Gastrocnemius medialis (tissue), 4 donors: ENCODE data around the gene GAS6. TPM values are rescaled to one million over a fixed set of nuclear protein-coding genes. Genes with fewer than 3 reads are reported as not detected.

ENCODE experiments used
- ATAC-seq, 2 donors: fragments of 150-250 bp; one replicate each; pipeline ENCODE4 v1.9.1; 2016
- DNase-seq, 2 donors: peaks; one replicate each; pipeline ENCODE4 v3.0.0-alpha.2; 2019
- H3K27ac ChIP-seq, 4 donors: fragments of 200-600 bp; sonication (generic); 1 replicate in 1 of 4; 2 replicates in 3 of 4; pipeline ENCODE4 v1.5.1; 2016 to 2018; ENCODE audit warnings: mild to moderate bottlenecking in 2 of 4, moderate library complexity in 1 of 4
- H3K27me3 ChIP-seq, 3 donors: fragments of 200-600 bp; sonication (generic) in 2 of 3; 1 replicate in 1 of 3; 2 replicates in 2 of 3; pipeline versions ENCODE4 v1.5.1 to v1.6.0; 2016 to 2019; ENCODE audit warnings: mild to moderate bottlenecking in 1 of 3, moderate library complexity in 1 of 3
- H3K36me3 ChIP-seq, 2 donors: fragments of 200-600 bp; sonication (generic) in 1 of 2; one replicate each; pipeline ENCODE4 v1.5.1; 2017 to 2018
- H3K4me1 ChIP-seq, 2 donors: fragments of 200-600 bp; sonication (generic) in 1 of 2; one replicate each; pipeline ENCODE4 v1.5.1; 2016 to 2017; ENCODE audit warnings: mild to moderate bottlenecking in 2 of 2
- H3K4me3 ChIP-seq, 4 donors: fragments of 200-600 bp; sonication (generic) in 3 of 4; 1 replicate in 1 of 4; 2 replicates in 3 of 4; pipeline ENCODE4 v1.5.1; 2016 to 2019; ENCODE audit warnings: mild to moderate bottlenecking in 2 of 4
- H3K9me3 ChIP-seq, 3 donors: fragments of 200-600 bp; sonication (generic) in 2 of 3; 1 replicate in 1 of 3; 2 replicates in 2 of 3; pipeline ENCODE4 v1.5.1; 2016 to 2019
- POLR2A ChIP-seq, 2 donors: fragments of 450-650 bp; IDR thresholded peaks; one replicate each; pipeline ENCODE4 v1.6.1; 2017; ENCODE audit warnings: antibody characterized with exemption in 2 of 2, mild to moderate bottlenecking in 2 of 2, moderate library complexity in 2 of 2
- in situ Hi-C, 4 donors: fragments of 200-750 bp; cut with MboI; loops; one replicate each; pipeline versions ENCODE4 v1.15.0 to v1.8.0; 2017; ENCODE audit warnings: low sequenced_read_pairs in 4 of 4
- intact Hi-C: fragments of 100-400 bp; cut with DNase I; formaldehyde crosslinking; loops from one replicate; pipeline ENCODE4 v1.15.1; 2023; ENCODE audit warnings: low total_unique reads
- total RNA-seq, 4 donors: library from RNA; depleted of rRNA; stranded (reverse); fragments of >200 nt; gene quantifications; one replicate each; pipeline versions ENCODE4 v1.1.0 to v1.2.3, GENCODE V29; 2016
- TF ChIP-seq, protein P1 (sequence below), 5 experiments: fragments of 450-650 bp in 3 of 5; fragments of 200-600 bp in 2 of 5; sonication (generic) in 2 of 5; IDR thresholded peaks in 4 of 5; conservative IDR thresholded peaks in 1 of 5; 1 replicate in 4 of 5; 2 replicates in 1 of 5; pipeline ENCODE4 v1.5.1; 2016 to 2019; ENCODE audit warnings: antibody characterized with exemption in 5 of 5, mild to moderate bottlenecking in 3 of 5, moderate library complexity in 3 of 5

GAS6 gene
- total RNA-seq, 4 donors from 2014 or later = 68.6 to 122 (median 86.3) TPM

DNA sequence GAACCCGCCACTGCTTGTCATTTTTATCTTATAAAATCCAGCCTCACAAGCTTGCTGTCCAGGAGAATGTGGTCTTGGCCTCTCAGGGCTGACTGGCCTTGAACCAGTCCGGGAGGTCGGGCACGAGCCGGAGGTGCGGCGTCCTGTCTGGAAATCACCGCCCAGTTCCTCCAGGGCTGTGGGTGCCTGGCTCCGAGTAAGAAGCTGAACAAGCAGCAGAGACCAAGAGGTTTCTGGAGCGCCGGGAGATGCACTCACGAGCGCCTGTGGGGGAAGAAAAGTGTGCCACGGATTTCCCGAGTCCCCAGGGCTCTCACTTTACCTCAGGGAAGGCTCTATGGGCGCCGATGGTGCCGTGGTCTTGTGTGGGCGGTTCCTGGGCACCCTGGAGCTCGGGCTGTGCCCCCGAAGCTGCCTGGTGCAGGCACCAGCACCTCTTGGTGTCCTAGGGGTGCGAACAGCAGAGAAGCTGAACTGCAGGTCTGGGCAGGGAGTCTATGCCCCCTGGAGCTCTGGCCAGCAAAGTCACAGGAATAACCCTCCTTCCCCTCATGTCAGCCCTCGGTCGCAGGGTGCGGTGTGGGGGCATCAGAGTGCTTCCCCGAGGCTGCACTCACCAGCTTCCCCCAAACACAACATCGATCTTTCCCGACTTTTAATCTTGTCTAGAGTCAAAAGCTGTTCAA is 50.0 kb downstream of the GAS6 start:
- no peak for ATAC-seq

DNA sequence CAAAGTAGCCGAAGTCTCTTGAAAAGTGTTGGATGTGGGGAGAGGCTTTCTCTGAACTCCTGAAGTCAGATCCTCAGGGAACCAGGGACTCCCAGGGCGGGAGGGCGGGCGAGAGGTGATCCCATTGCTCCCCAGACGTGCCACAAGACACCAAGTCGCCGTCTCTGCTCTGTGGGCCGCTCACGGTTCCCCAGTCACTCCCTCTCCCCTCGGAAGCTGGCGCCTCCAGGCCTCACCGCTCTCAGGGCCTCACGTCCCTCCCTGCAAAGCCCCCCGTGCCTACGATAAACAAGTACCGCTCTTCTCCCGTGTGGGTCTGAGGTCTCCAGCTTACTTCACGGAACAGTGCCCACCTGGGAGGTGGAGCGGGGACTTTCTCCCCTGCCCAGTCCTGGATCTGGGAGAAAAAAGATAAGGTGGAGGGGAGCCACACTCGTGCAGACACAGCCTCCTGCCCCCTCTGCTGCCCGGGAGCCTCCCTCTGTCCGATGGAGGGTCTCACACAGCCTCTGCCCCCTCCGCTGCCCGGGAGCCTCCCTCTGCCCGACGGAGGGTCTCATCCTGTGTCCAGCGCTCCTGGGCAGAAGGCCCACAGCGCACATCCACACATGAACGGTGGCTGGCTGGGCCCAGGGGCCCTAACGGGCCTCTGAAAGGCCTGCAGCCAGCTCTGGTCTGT is 50.7 kb downstream of the GAS6 start:
- Histone ChIP-seq H3K4me1 (peaks cover 4 to 15% of the 10 kb centered on the region in 2 donors), H3K27ac (no peak overlapping the region), H3K9me3 (peaks cover 0 to 4% (median 0%) of the 10 kb centered on the region in 3 donors), H3K36me3 (no peaks in the 10 kb centered on the region), H3K27me3 (no peaks in the 10 kb centered on the region), H3K4me3 (no peak overlapping the region)
- intact Hi-C loops = no loop called here
- in situ Hi-C loops = no loop called here
- no peak for DNase-seq
- TF ChIP-seq POLR2A (IDR thresholded peaks at IDR 0.05) = no peak
- TF ChIP-seq, protein P1, sequence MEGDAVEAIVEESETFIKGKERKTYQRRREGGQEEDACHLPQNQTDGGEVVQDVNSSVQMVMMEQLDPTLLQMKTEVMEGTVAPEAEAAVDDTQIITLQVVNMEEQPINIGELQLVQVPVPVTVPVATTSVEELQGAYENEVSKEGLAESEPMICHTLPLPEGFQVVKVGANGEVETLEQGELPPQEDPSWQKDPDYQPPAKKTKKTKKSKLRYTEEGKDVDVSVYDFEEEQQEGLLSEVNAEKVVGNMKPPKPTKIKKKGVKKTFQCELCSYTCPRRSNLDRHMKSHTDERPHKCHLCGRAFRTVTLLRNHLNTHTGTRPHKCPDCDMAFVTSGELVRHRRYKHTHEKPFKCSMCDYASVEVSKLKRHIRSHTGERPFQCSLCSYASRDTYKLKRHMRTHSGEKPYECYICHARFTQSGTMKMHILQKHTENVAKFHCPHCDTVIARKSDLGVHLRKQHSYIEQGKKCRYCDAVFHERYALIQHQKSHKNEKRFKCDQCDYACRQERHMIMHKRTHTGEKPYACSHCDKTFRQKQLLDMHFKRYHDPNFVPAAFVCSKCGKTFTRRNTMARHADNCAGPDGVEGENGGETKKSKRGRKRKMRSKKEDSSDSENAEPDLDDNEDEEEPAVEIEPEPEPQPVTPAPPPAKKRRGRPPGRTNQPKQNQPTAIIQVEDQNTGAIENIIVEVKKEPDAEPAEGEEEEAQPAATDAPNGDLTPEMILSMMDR (IDR thresholded peaks at IDR 0.05 in 4 of 5, conservative IDR thresholded peaks at IDR 0.05 in 1 of 5) = no peak
- ATAC-seq = no peak

More for the DNA sequence above, 50.0 kb downstream of the GAS6 start:
- H3K27me3 ChIP-seq = no peaks in the 10 kb centered on the region
- no peak overlapping the region for H3K27ac ChIP-seq
- H3K36me3 ChIP-seq = no peaks in the 10 kb centered on the region
- H3K4me1 ChIP-seq = peaks cover 6 to 15% of the 10 kb centered on the region in 2 donors
- intact Hi-C loops (no loop called here), in situ Hi-C loops (no loop called here)
- TF ChIP-seq POLR2A (IDR thresholded peaks at IDR 0.05) = no peak
- TF ChIP-seq, protein P1 (IDR thresholded peaks at IDR 0.05 in 4 of 5, conservative IDR thresholded peaks at IDR 0.05 in 1 of 5) = no peak
- H3K9me3 ChIP-seq = no peaks in the 10 kb centered on the region
- no peak overlapping the region for H3K4me3 ChIP-seq
- DNase-seq = no peak

DNA sequence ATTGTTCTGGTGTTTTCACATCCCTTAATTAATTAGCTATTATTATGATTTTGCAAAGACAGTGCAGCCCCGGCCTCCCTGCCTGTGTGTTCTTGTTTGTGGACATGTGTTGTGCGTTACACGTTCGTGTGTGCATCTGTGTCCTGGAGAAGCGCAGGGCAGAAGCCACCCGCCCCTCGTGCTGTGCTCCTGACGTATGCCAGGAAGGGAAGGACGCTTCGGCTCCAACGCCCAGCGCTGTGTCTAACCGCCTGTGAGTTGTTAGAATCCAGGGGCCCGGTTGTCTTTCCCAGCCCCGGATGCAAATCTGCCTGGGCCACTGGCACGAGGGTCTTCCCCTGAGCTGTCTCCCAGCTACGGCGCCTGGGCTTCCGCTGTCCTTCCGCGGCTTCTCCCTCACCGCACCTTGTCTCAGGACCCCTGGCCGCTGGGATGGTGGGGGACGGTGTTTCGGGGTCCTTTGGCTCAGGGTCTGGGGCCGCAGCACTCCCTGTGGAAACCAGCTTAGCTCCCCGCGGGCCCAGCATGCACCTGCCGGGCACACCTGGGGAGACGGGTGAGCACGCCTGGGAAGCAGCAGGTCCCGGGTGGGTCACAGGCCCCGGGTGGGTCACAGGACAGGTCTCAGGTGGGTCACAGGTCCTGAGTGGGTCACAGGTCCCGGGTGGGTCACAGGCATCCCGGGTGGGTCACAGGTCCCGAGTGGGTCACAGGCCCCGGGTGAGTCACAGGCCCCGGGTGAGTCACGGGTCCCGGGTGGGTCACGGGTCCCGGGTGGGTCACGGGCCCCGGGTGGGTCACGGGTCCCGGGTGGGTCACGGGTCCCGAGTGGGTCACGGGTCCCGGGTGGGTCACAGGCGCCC is 51.5 kb downstream of the GAS6 start:
- in situ Hi-C loops (no loop called here), intact Hi-C loops (no loop called here)
- no peak overlapping the region for H3K4me3 ChIP-seq
- DNase-seq (no peak), ATAC-seq (no peak)
- H3K36me3 ChIP-seq = no peaks in the 10 kb centered on the region
- H3K9me3 ChIP-seq = peaks cover 0 to 4% (median 0%) of the 10 kb centered on the region in 3 donors
- TF ChIP-seq, protein P1 (IDR thresholded peaks at IDR 0.05 in 4 of 5, conservative IDR thresholded peaks at IDR 0.05 in 1 of 5) = no peak
- no peak for TF ChIP-seq POLR2A (IDR thresholded peaks at IDR 0.05)
- H3K27ac ChIP-seq = no peak overlapping the region
- H3K27me3 ChIP-seq = no peaks in the 10 kb centered on the region
- H3K4me1 ChIP-seq = peaks cover 0 to 7% of the 10 kb centered on the region in 2 donors

DNA sequence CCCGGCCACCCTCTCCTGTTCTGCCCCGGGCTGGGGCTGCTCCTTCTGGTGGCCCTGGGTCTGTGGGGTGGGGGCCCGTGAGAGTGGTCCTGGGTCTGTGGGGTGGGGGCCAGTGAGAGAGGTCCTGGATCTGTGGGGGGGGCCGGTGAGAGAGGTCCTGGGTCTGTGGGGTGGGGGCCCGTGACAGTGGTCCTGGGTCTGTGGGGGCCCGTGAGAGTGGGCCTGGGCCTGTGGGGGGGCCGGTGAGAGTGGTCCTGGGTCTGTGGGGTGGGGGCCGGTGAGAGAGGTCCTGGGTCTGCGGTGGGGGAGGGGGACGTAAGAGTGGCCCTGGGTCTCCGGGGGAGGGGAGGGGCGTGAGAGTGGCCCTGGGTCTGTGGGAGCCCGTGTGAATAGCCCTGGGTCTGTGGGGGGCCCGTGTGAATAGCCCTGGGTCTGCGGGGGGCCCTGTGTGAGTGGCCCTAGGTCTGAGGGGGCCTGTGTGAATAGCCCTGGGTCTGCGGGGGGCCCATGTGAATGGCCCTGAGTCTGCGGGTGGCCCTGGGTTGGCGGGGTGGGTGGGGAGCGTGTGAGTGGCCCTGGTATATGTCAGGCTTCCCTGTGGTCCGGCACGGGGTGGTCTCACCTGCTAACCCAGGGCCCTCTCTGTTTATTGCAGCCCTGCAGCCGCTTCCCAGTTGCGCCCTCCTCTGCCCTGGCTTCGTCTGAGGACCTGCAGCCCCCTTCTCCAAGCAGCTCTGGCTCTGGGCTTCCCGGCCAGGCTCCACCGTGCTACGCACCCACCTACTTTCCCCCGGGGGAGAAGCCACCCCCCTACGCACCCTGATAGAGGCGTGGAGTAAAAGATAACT is 52.6 kb downstream of the GAS6 start:
- TF ChIP-seq, protein P1 (IDR thresholded peaks at IDR 0.05 in 4 of 5, conservative IDR thresholded peaks at IDR 0.05 in 1 of 5) = no peak
- TF ChIP-seq POLR2A (IDR thresholded peaks at IDR 0.05) = no peak
- Histone ChIP-seq H3K4me1 (no peaks in the 10 kb centered on the region), H3K36me3 (no peaks in the 10 kb centered on the region), H3K27ac (no peak overlapping the region), H3K9me3 (peaks cover 0 to 4% (median 0%) of the 10 kb centered on the region in 3 donors), H3K27me3 (no peaks in the 10 kb centered on the region), H3K4me3 (no peak overlapping the region)
- intact Hi-C loops (no loop called here), in situ Hi-C loops (no loop called here)
- ATAC-seq = no peak
- no peak for DNase-seq
